ENCODE results near the gene A1CF.

Gene A1CF

DNA sequence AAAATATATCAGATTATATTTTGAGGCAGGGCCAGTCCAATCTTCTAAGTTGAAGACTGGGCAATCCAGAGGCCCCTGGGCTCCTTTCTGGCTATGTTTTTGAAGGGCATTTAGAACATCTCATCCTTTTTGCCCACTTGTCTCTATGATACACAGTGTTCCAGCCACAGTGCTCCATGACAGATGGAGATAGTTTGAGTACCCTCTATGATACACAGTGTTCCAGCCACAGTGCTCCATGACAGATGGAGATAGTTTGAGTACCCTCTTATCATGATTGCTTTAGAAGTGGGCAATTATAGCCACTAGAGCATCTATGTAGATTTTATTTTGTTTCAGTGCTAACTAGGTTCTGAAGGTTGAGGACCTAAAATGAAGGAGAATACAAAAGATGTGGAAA, 33.1 kb upstream of the A1CF start:
- Histone ChIP-seq H3K79me2 (ENCODE audit: control insufficient read depth, low read length) (no peaks in the 10 kb centered on the region), H3F3A (ENCODE audit: control insufficient read depth, insufficient read depth) (no peaks in the 10 kb centered on the region), H3K9me3 (ENCODE audit: control insufficient read depth, insufficient read depth, low read length) (peaks cover 6% of the 10 kb centered on the region), H3K36me3 (ENCODE audit: control insufficient read depth, low read length) (no peaks in the 10 kb centered on the region), H3K27ac (ENCODE audit: low read depth, low read length) (no peak overlapping the region), H3K4me2 (ENCODE audit: low read length) (no peak overlapping the region), H3K9me2 (replicated peaks; ENCODE audit: control insufficient read depth, low read length) (no peaks in the 10 kb centered on the region), H4K20me1 (ENCODE audit: control insufficient read depth, insufficient read depth, low read depth, low read length) (no peaks in the 10 kb centered on the region), H3K4me1 (ENCODE audit: control insufficient read depth, low read length) (no peaks in the 10 kb centered on the region), H3K4me3 (ENCODE audit: low read length) (no peak overlapping the region), H3K27me3 (ENCODE audit: control insufficient read depth, low read length) (no peaks in the 10 kb centered on the region)
- TF ChIP-seq EZH2phosphoT487 (IDR thresholded peaks at IDR 0.05; ENCODE audit: borderline replicate concordance, low read length) (no peak), CTCF (IDR thresholded peaks at IDR 0.05; ENCODE audit: low read depth, low read length, poor library complexity, severe bottlenecking) (no peak)

- no peaks in the 10 kb centered on the region for H3F3A ChIP-seq (ENCODE audit: control insufficient read depth, insufficient read depth)
- H3K36me3 ChIP-seq (ENCODE audit: control insufficient read depth, low read length), result no peaks in the 10 kb centered on the region
- H3K4me2 ChIP-seq (ENCODE audit: low read length), result no peak overlapping the region
- H3K4me3 ChIP-seq (ENCODE audit: low read length), result no peak overlapping the region
- no peaks in the 10 kb centered on the region for H4K20me1 ChIP-seq (ENCODE audit: control insufficient read depth, insufficient read depth, low read depth, low read length)
- no peaks in the 10 kb centered on the region for H3K9me2 ChIP-seq (replicated peaks; ENCODE audit: control insufficient read depth, low read length)
- H3K27me3 ChIP-seq (ENCODE audit: control insufficient read depth, low read length), result no peaks in the 10 kb centered on the region
- TF ChIP-seq EZH2phosphoT487 (IDR thresholded peaks at IDR 0.05; ENCODE audit: borderline replicate concordance, low read length) (no peak), CTCF (IDR thresholded peaks at IDR 0.05; ENCODE audit: low read depth, low read length, poor library complexity, severe bottlenecking) (no peak)
- H3K9me3 ChIP-seq (ENCODE audit: control insufficient read depth, insufficient read depth, low read length), result no peaks in the 10 kb centered on the region; the same call in 1 of the 2 replicates
- no peaks in the 10 kb centered on the region for H3K79me2 ChIP-seq (ENCODE audit: control insufficient read depth, low read length)
- no peak overlapping the region for H3K27ac ChIP-seq (ENCODE audit: low read depth, low read length)
- H3K4me1 ChIP-seq (ENCODE audit: control insufficient read depth, low read length), result no peaks in the 10 kb centered on the region
Observed at GRCh38 chr10:50917486-50917885, 32.1 kb upstream of the A1CF start.

- Histone ChIP-seq H3F3A (ENCODE audit: control insufficient read depth, insufficient read depth) (no peaks in the 10 kb centered on the region), H3K4me3 (ENCODE audit: low read length) (no peak overlapping the region), H3K27me3 (ENCODE audit: control insufficient read depth, low read length) (no peaks in the 10 kb centered on the region), H4K20me1 (ENCODE audit: control insufficient read depth, insufficient read depth, low read depth, low read length) (no peaks in the 10 kb centered on the region), H3K9me3 (ENCODE audit: control insufficient read depth, insufficient read depth, low read length) (no peaks in the 10 kb centered on the region), H3K4me2 (ENCODE audit: low read length) (no peak overlapping the region), H3K9me2 (replicated peaks; ENCODE audit: control insufficient read depth, low read length) (no peaks in the 10 kb centered on the region), H3K79me2 (ENCODE audit: control insufficient read depth, low read length) (no peaks in the 10 kb centered on the region), H3K4me1 (ENCODE audit: control insufficient read depth, low read length) (no peaks in the 10 kb centered on the region), H3K27ac (ENCODE audit: low read depth, low read length) (no peak overlapping the region), H3K36me3 (ENCODE audit: control insufficient read depth, low read length) (no peaks in the 10 kb centered on the region)
- TF ChIP-seq CTCF (IDR thresholded peaks at IDR 0.05; ENCODE audit: low read depth, low read length, poor library complexity, severe bottlenecking), result no peak
Observed at GRCh38 chr10:50909334-50910014, 24.0 kb upstream of the A1CF start.

Data from DOHH2 (cell line).